A549 (cell line): ENCODE data around the gene ALDH7A1. TPM values are rescaled to one million over a fixed set of nuclear protein-coding genes. Genes with fewer than 3 reads are reported as not detected.

Experiments used
- ATAC-seq, 2 experiments: fragments of 200-7000 bp in 1 of 2; fragments of >200 bp in 1 of 2; cut with Nextera tagmentation in 1 of 2; cut with Tn5 transposase in 1 of 2; 3 replicates each; pipeline versions ENCODE4 v1.8.0 to v1.9.1; 2018 to 2020; ENCODE audit warnings: mild to moderate bottlenecking in 1 of 2, moderate library complexity in 1 of 2
- CTCF ChIA-PET: fragments of 300-600 bp; sonication (Branson Sonifier 250); formaldehyde crosslinking; extraction: SDS; loops from one replicate; lab custom pipeline; 2021; ENCODE audit warnings: antibody characterized with exemption, inconsistent platforms; lab: Yijun Ruan, JAX
- POLR2A ChIA-PET: fragments of 350-600 bp; formaldehyde crosslinking; extraction: SDS; loops from one replicate; lab custom pipeline; 2021; ENCODE audit warnings: antibody characterized with exemption, inconsistent platforms; lab: Yijun Ruan, JAX
- DNase-seq, 2 experiments: peaks; one replicate each; pipeline versions ENCODE4 v3.0.0 to v3.0.0-alpha.2; 2011 to 2016; ENCODE audit warnings: low read depth in 1 of 2, low spot score in 1 of 2
- FAIRE-seq: peaks from 2 replicates; lab custom pipeline; 2011; peaks lifted over from hg19 to GRCh38; lab: Jason Lieb, UNC
- H3K27ac ChIP-seq, 2 experiments: fragments of >200 bp; sonication (Bioruptor Twin); formaldehyde crosslinking; 3 replicates each; pipeline ENCODE4 v1.5.1; 2016 to 2017
- H3K4me1 ChIP-seq: fragments of >200 bp; sonication (Bioruptor Twin); formaldehyde crosslinking; 3 replicates; pipeline ENCODE4 v1.6.1; 2016
- H3K4me2 ChIP-seq: fragments of >200 bp; sonication (Bioruptor Twin); formaldehyde crosslinking; 3 replicates; pipeline ENCODE4 v1.6.1; 2016
- H3K4me3 ChIP-seq: fragments of >200 bp; sonication (Bioruptor Twin); formaldehyde crosslinking; 3 replicates; pipeline ENCODE4 v1.5.1; 2016
- H3K9me3 ChIP-seq: fragments of >200 bp; sonication (Bioruptor Twin); formaldehyde crosslinking; 3 replicates; pipeline ENCODE4 v1.6.1; 2016
- CBX8 ChIP-seq: fragments of 200-600 bp; sonication (generic); IDR thresholded peaks from 2 replicates; pipeline ENCODE4 v1.6.1; 2016
- EHF ChIP-seq: fragments of 250-450 bp; sonication (Bioruptor Pico); IDR thresholded peaks from 2 replicates; pipeline ENCODE4 v1.5.0; 2020; ENCODE audit warnings: mild to moderate bottlenecking
- FOSL2 ChIP-seq, 2 experiments: fragments of 450-650 bp in 1 of 2; fragments of >200 bp in 1 of 2; sonication (Bioruptor Twin) in 1 of 2; formaldehyde crosslinking; IDR thresholded peaks; 2 replicates each; pipeline versions ENCODE4 v1.5.0 to v1.6.1; 2016 to 2020; ENCODE audit warnings: mild to moderate bottlenecking in 1 of 2, moderate library complexity in 1 of 2
- GATA3 ChIP-seq: IDR thresholded peaks from 2 replicates; pipeline ENCODE4 v1.6.1; 2012; ENCODE audit warnings: borderline replicate concordance
- HEYL ChIP-seq: fragments of 250-450 bp; sonication (Bioruptor Pico); IDR thresholded peaks from 2 replicates; pipeline ENCODE4 v1.8.0; 2021; ENCODE audit warnings: mild to moderate bottlenecking, moderate library complexity
- HOXA7 ChIP-seq: fragments of 250-450 bp; sonication (Bioruptor Pico); IDR thresholded peaks from 2 replicates; pipeline ENCODE4 v1.5.0; 2020; ENCODE audit warnings: mild to moderate bottlenecking, moderate library complexity
- JUN ChIP-seq, 2 experiments: fragments of >200 bp; sonication (Bioruptor Twin); formaldehyde crosslinking; IDR thresholded peaks; 2 replicates in 1 of 2; 3 replicates in 1 of 2; pipeline ENCODE4 v1.6.1; 2016 to 2017
- JUNB ChIP-seq: fragments of >200 bp; sonication (Bioruptor Twin); formaldehyde crosslinking; IDR thresholded peaks from 2 replicates; pipeline ENCODE4 v1.6.1; 2016
- KDM1A ChIP-seq: fragments of 200-600 bp; sonication (generic); IDR thresholded peaks from 2 replicates; pipeline ENCODE4 v1.6.1; 2016; ENCODE audit warnings: low read depth, mild to moderate bottlenecking
- KDM5A ChIP-seq: fragments of 200-600 bp; sonication (generic); IDR thresholded peaks from 2 replicates; pipeline ENCODE4 v1.6.1; 2016; ENCODE audit warnings: antibody characterized with exemption, mild to moderate bottlenecking
- MAFK ChIP-seq: fragments of 450-650 bp; IDR thresholded peaks from 2 replicates; pipeline ENCODE4 v1.6.1; 2014; ENCODE audit not compliant: partially characterized antibody
- MAZ ChIP-seq: fragments of 150-350 bp; IDR thresholded peaks from 2 replicates; pipeline ENCODE4 v1.6.1; 2014; ENCODE audit warnings: antibody characterized with exemption, low read depth, low read length, borderline replicate concordance
- NPAS2 ChIP-seq: fragments of 250-450 bp; sonication (Bioruptor Pico); IDR thresholded peaks from 2 replicates; pipeline ENCODE4 v1.8.0; 2022; ENCODE audit warnings: mild to moderate bottlenecking, moderate library complexity, borderline replicate concordance
- POLR2A ChIP-seq: IDR thresholded peaks from 2 replicates; pipeline ENCODE4 v1.6.1; 2012; ENCODE audit warnings: mild to moderate bottlenecking, low read length
- POLR2AphosphoS2 ChIP-seq: conservative IDR thresholded peaks from 2 replicates; pipeline ENCODE4 v1.6.1; 2012; ENCODE audit warnings: low read length, improper control_type of control experiment, inconsistent platforms
- RCOR1 ChIP-seq: fragments of 150-350 bp; IDR thresholded peaks from 2 replicates; pipeline ENCODE4 v1.6.1; 2014; ENCODE audit warnings: antibody characterized with exemption, low read length, low read depth
- RFX5 ChIP-seq: fragments of 450-650 bp; IDR thresholded peaks from 2 replicates; pipeline ENCODE4 v1.7.1; 2014; ENCODE audit warnings: antibody characterized with exemption, mild to moderate bottlenecking, moderate library complexity
- SREBF2 ChIP-seq: fragments of 450-650 bp; IDR thresholded peaks from 2 replicates; pipeline ENCODE4 v1.6.1; 2014; ENCODE audit warnings: mild to moderate bottlenecking, moderate library complexity
- TFCP2L1 ChIP-seq: fragments of 250-450 bp; sonication (Bioruptor Pico); IDR thresholded peaks from 2 replicates; pipeline ENCODE4 v1.5.0; 2021; ENCODE audit warnings: mild to moderate bottlenecking
- ZNF302 ChIP-seq: fragments of 250-450 bp; sonication (Bioruptor Pico); IDR thresholded peaks from 2 replicates; pipeline ENCODE4 v1.9.0; 2021; ENCODE audit warnings: inconsistent platforms, mild to moderate bottlenecking, moderate library complexity
- ZSCAN20 ChIP-seq: fragments of 250-450 bp; sonication (Bioruptor Pico); IDR thresholded peaks from 2 replicates; pipeline ENCODE4 v1.8.0; 2022; ENCODE audit warnings: mild to moderate bottlenecking, moderate library complexity
- WGBS: methylation state at CpG from one replicate; pipeline ENCODE4 v1.1.6; 2017; ENCODE audit errors: missing lambda C conversion rate; 5-methylcytosine and 5-hydroxymethylcytosine counted together
- polyA plus RNA-seq, 4 experiments: library from polyadenylated mRNA; depleted of rRNA in 3 of 4; stranded (reverse); fragments of >200 nt; fragmentation: RNase III in 1 of 4; extraction: RNeasy Plus Mini Kit Qiagen cat#74134 plus additional on column Dnase treatment in 1 of 4; gene quantifications; 2 replicates in 3 of 4; 3 replicates in 1 of 4; pipeline ENCODE4 v1.2.3, GENCODE V29; 2011 to 2017
- TF ChIP-seq, protein P1 (sequence below): fragments of 250-450 bp; sonication (Bioruptor Pico); IDR thresholded peaks from 2 replicates; pipeline ENCODE4 v1.5.0; 2020; ENCODE audit warnings: low read depth, mild to moderate bottlenecking, moderate library complexity
- TF ChIP-seq, protein P2 (sequence below): IDR thresholded peaks from 2 replicates; pipeline ENCODE4 v1.6.1; 2012
- TF ChIP-seq, protein P3 (sequence below): IDR thresholded peaks from 2 replicates; pipeline ENCODE4 v1.6.1; 2012; ENCODE audit warnings: low read depth, borderline replicate concordance
- TF ChIP-seq, protein P4 (sequence below): fragments of 200-600 bp; sonication (generic); IDR thresholded peaks from 2 replicates; pipeline ENCODE4 v1.6.1; 2016; ENCODE audit warnings: antibody characterized with exemption, mild to moderate bottlenecking, moderate library complexity
- TF ChIP-seq, protein P5 (sequence below): fragments of 250-450 bp; sonication (Bioruptor Pico); IDR thresholded peaks from 2 replicates; pipeline ENCODE4 v1.5.0; 2021; ENCODE audit warnings: mild to moderate bottlenecking, moderate library complexity, borderline replicate concordance
- TF ChIP-seq, protein P6 (sequence below): fragments of >200 bp; sonication (Bioruptor Twin); formaldehyde crosslinking; IDR thresholded peaks from 3 replicates; pipeline ENCODE4 v1.5.1; 2016

The ALDH7A1 gene
- polyA plus RNA-seq, 2 of the 4 experiments (the other 2 are of a cell fraction): 72.4 to 99.2 TPM

DNA sequence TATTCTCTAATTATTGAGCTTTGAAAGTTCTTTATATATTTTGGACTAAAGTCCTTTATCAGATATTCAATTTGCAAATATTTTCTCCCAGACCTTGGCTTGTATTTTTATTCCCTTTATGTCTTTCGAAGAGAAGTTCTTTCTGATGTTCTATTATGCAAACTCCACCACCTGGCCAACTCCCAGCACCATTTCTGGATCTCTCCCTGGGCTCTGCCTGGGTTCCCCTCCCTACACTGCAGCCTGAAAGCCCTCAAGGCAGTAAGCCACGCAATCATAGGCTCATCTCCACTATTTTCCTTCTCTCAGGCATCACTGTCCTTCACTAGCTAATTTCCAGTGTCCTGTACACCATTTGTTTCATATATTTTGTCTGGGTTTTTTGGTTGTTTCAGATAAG lies 95.7 kb downstream of the ALDH7A1 start:
- FAIRE-seq: no peak
- ChIA-PET CTCF (interaction anchor here (1.2 to 2.3 kb wide), 7 partner anchors 10 to 160 kb away, joined by 3 to 6 read pairs (median 4); no protein-coding TSS in a partner anchor), POLR2A (no interaction called here)
- Histone ChIP-seq H3K27ac (no peak overlapping the region), H3K9me3 (no peaks in the 10 kb centered on the region), H3K4me3 (no peak overlapping the region), H3K4me1 (no peaks in the 10 kb centered on the region), H3K4me2 (no peak overlapping the region)
- DNase-seq: no peak
- TF ChIP-seq, protein P1, sequence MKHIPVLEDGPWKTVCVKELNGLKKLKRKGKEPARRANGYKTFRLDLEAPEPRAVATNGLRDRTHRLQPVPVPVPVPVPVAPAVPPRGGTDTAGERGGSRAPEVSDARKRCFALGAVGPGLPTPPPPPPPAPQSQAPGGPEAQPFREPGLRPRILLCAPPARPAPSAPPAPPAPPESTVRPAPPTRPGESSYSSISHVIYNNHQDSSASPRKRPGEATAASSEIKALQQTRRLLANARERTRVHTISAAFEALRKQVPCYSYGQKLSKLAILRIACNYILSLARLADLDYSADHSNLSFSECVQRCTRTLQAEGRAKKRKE (CRISPR knock-in tag): no peak
- TF ChIP-seq FOSL2 (IDR thresholded peaks at IDR 0.05) (no peak), FOSL2 (CRISPR knock-in tag; IDR thresholded peaks at IDR 0.05) (no peak), HOXA7 (CRISPR knock-in tag) (no peak), EHF (CRISPR knock-in tag) (no peak), JUNB (no peak), ZSCAN20 (CRISPR knock-in tag) (no peak), MAFK (no peak), KDM5A (no peak), GATA3 (no peak), KDM1A (no peak), HEYL (CRISPR knock-in tag) (no peak), ZNF302 (no peak), POLR2A (no peak), JUN (IDR thresholded peaks at IDR 0.05) (no peak)
- TF ChIP-seq, protein P2, sequence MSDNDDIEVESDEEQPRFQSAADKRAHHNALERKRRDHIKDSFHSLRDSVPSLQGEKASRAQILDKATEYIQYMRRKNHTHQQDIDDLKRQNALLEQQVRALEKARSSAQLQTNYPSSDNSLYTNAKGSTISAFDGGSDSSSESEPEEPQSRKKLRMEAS: no peak
- WGBS: 6% methylated on average over 2 of the region's 2 CpGs
- ATAC-seq: no peak

DNA sequence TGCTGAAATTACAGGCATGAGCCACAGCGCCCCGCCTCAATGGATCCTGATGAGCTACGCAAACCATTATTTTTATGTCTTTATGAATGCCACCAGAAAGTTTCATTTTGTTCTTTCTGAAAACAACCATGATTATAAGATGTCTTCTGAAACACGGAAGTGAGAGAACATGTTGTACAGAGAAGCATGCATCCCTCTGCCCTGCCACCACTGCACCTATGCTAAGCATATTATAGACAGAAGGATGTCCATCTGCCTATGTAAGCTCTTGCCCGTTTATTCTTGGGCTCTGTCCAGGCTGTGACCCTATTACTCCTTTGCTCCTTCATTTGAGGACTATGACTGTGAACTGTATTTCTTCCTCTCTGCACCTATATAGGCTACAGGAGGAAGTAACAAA lies 97.5 kb downstream of the ALDH7A1 start:
- TF ChIP-seq MAFK (no peak), NPAS2 (no peak), MAZ (no peak), POLR2A (no peak), KDM5A (no peak), RFX5 (no peak)
- TF ChIP-seq, protein P3, sequence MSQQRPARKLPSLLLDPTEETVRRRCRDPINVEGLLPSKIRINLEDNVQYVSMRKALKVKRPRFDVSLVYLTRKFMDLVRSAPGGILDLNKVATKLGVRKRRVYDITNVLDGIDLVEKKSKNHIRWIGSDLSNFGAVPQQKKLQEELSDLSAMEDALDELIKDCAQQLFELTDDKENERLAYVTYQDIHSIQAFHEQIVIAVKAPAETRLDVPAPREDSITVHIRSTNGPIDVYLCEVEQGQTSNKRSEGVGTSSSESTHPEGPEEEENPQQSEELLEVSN: no peak
- 74% methylated on average over 5 of the region's 5 CpGs for WGBS
- no peaks in the 10 kb centered on the region for H3K9me3 ChIP-seq
- no peak for DNase-seq
- POLR2A ChIA-PET: no interaction called here
- no peak for FAIRE-seq
- CTCF ChIA-PET: interaction anchor here (0.6 to 1.1 kb wide), 2 partner anchors 29 to 54 kb away, joined by 3 to 4 read pairs; no protein-coding TSS in a partner anchor
- no peak for ATAC-seq
- no peaks in the 10 kb centered on the region for H3K4me1 ChIP-seq
- no peak overlapping the region for H3K27ac ChIP-seq
- H3K4me3 ChIP-seq: no peak overlapping the region
- H3K4me2 ChIP-seq: no peak overlapping the region

DNA sequence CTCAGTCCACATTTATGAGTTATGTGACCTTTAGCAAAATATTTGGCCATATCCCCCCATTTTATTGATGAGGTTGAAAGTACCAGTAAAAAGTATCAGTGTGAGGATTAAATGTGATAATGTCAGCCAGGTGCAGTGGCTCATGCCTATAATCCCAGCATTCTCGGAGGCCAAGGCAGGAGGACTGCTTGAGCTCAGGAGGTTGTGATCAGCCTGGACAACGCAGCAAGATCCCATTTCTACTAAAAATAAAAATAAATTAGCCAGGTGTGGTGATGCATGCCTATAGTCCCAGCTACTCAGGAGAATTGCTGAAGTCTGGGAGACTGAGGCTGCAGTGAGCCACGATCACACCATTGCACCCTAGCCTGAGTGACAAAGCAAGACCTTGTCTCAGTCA lies 100.6 kb downstream of the ALDH7A1 start:
- 62% methylated on average over 3 of the region's 3 CpGs for WGBS
- no peaks in the 10 kb centered on the region for H3K9me3 ChIP-seq
- no peaks in the 10 kb centered on the region for H3K4me1 ChIP-seq
- ChIA-PET POLR2A (no interaction called here), CTCF (interaction anchor here (0.6 to 1.5 kb wide), 2 partner anchors 10 to 141 kb away, joined by 3 to 5 read pairs; no protein-coding TSS in a partner anchor)
- FAIRE-seq (no peak), ATAC-seq (no peak), DNase-seq (no peak)
- no peak overlapping the region for H3K4me2 ChIP-seq
- H3K4me3 ChIP-seq: no peak overlapping the region
- H3K27ac ChIP-seq: no peak overlapping the region
- no peak for TF ChIP-seq MAZ
- TF ChIP-seq, protein P4, sequence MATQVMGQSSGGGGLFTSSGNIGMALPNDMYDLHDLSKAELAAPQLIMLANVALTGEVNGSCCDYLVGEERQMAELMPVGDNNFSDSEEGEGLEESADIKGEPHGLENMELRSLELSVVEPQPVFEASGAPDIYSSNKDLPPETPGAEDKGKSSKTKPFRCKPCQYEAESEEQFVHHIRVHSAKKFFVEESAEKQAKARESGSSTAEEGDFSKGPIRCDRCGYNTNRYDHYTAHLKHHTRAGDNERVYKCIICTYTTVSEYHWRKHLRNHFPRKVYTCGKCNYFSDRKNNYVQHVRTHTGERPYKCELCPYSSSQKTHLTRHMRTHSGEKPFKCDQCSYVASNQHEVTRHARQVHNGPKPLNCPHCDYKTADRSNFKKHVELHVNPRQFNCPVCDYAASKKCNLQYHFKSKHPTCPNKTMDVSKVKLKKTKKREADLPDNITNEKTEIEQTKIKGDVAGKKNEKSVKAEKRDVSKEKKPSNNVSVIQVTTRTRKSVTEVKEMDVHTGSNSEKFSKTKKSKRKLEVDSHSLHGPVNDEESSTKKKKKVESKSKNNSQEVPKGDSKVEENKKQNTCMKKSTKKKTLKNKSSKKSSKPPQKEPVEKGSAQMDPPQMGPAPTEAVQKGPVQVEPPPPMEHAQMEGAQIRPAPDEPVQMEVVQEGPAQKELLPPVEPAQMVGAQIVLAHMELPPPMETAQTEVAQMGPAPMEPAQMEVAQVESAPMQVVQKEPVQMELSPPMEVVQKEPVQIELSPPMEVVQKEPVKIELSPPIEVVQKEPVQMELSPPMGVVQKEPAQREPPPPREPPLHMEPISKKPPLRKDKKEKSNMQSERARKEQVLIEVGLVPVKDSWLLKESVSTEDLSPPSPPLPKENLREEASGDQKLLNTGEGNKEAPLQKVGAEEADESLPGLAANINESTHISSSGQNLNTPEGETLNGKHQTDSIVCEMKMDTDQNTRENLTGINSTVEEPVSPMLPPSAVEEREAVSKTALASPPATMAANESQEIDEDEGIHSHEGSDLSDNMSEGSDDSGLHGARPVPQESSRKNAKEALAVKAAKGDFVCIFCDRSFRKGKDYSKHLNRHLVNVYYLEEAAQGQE: no peak
- TF ChIP-seq SREBF2: no peak
- TF ChIP-seq CBX8: no peak
- TF ChIP-seq POLR2AphosphoS2: no peak
- TF ChIP-seq RCOR1: no peak
- no peak for TF ChIP-seq MAFK
- TF ChIP-seq TFCP2L1: no peak
- TF ChIP-seq ZSCAN20 (CRISPR knock-in tag): no peak
- TF ChIP-seq JUN (IDR thresholded peaks at IDR 0.05): no peak
- TF ChIP-seq, protein P5, sequence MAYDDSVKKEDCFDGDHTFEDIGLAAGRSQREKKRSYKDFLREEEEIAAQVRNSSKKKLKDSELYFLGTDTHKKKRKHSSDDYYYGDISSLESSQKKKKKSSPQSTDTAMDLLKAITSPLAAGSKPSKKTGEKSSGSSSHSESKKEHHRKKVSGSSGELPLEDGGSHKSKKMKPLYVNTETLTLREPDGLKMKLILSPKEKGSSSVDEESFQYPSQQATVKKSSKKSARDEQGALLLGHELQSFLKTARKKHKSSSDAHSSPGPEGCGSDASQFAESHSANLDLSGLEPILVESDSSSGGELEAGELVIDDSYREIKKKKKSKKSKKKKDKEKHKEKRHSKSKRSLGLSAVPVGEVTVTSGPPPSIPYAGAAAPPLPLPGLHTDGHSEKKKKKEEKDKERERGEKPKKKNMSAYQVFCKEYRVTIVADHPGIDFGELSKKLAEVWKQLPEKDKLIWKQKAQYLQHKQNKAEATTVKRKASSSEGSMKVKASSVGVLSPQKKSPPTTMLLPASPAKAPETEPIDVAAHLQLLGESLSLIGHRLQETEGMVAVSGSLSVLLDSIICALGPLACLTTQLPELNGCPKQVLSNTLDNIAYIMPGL: no peak
- TF ChIP-seq, protein P6, sequence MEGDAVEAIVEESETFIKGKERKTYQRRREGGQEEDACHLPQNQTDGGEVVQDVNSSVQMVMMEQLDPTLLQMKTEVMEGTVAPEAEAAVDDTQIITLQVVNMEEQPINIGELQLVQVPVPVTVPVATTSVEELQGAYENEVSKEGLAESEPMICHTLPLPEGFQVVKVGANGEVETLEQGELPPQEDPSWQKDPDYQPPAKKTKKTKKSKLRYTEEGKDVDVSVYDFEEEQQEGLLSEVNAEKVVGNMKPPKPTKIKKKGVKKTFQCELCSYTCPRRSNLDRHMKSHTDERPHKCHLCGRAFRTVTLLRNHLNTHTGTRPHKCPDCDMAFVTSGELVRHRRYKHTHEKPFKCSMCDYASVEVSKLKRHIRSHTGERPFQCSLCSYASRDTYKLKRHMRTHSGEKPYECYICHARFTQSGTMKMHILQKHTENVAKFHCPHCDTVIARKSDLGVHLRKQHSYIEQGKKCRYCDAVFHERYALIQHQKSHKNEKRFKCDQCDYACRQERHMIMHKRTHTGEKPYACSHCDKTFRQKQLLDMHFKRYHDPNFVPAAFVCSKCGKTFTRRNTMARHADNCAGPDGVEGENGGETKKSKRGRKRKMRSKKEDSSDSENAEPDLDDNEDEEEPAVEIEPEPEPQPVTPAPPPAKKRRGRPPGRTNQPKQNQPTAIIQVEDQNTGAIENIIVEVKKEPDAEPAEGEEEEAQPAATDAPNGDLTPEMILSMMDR: no peak
